ENCODE measurements around the gene FAM76B.

Gene FAM76B

DNA sequence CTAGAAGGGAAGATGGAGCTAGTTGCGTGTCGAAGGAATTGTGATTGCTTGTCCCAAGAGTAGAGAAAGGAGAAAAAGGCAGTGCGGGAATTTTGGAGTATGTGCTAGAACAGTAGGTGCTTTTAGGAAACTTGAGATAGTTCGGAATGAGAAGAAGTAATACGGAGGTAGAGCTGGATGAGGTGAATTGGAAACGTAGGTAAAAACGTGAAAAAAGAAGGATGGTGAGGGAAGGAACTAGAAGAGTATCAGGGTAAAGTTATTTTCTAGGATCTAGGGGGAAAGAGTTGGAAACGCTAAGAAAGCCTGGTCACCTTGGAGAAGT lies 2.1 kb upstream of the FAM76B start:
- DNase-seq: no peak

DNA sequence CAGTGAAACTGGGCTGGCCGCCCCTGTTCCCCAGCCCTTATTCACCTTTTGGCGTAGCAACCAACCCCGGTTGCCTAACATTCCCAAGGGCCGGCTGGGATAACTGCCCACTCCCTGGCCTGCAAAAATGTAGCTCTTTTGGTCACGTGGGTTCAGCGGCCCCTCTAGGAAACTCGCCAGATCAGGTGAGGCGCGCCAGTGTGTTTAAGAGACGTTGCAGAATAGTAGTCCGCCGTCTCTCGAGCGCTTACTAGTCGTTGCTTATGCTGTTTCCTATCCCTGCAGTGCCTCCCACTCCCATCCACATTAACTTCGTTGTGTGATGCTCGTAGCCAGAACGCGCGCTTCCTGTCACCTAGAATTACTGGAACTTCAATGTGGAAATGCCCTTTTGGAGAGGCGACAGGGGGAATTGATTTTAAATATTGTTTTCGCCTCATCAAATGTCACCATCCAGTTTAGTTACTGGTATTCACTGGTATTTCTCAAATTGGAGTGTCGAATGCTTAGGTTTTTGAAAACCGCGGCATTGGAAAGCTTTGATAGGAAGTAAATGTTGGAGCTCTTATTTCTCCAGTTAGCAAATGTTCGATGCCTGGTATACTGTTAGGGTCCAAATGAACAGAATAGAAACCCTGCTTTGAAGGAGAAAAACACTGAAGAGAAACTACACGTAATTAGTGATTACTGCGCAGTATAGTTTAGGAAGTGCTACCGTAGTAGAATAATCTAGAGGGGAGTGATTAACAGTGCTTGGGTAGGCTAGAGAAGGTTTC lies 1.5 kb upstream of the FAM76B start:
- peak; percentile 46 for DNase-seq

DNA sequence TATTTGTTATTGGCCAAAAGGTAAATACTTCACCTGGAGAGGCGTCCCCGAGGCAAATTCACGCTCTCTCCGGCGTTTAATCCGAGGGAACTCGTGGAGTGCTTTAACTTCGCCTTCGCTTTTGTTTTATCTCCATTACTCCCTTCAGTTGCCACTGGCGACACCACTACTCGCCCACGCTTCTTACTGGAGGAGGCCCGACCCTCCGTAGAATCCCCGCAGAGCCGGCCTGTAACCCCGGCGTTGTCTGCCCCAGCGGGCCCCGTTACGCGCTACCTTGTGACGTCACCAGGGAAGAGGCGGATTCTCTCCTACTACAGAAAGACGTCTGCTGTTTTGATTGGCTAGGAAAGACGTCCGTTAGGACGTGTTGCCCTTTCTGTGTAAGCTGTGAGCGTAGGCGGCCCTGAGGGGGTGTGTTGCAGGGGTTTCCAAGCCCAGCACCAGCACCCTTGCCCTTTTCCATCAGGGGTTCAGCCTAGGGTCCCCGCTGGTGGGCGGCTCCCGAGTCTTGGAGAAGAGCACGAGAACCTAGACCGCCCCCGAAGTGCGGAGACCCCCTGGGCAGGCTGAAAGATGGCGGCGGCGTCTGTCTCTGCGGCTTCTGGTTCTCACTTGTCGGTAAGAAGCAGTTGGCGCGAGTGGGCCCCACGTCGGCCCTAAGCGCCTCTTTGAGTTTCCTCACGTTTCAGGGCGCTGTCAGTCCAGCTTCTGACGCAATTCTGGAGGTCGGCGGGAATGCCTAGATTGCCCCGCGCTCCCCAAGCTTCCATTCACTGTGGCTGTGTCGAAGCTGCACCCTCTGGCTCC lies 746 bp upstream of the FAM76B start, which contains the start of gene CEP57:
TSS of gene CEP57 (plus strand) at position 376 of the 810 bp plus-strand sequence. CDS start at position 577, 201 bp downstream.
- peak; percentile 97 for DNase-seq

DNA sequence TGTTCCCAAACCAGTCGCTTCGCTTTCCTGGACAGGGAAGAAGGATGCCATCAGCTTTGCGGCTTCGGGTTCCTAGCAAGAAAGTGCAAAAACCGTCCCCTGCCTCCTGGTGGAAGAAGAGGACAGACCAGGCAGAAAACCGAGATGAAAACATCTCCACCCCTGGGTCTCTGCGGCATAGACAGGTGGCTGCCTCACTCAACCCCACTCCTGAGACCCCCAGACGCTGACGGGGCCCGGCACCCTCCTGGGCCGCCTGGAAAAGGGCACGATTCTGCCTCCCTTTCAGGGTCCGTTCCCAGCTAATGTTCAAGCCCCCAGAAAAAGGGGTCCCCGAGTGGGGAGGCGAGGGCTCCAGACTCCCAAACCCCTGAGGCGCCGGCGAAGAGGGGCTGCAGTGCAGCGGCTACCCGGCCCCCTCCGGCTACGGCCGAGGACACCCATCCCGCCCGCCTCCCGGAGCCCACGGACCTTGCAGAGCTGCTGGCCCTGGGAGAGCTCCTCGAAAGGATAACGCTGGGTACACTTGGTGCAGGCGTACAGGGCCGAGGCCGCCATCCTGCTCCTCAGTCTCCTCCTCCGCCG lies 569 bp downstream of the FAM76B start:
- DNase-seq: peak; percentile 51

DNA sequence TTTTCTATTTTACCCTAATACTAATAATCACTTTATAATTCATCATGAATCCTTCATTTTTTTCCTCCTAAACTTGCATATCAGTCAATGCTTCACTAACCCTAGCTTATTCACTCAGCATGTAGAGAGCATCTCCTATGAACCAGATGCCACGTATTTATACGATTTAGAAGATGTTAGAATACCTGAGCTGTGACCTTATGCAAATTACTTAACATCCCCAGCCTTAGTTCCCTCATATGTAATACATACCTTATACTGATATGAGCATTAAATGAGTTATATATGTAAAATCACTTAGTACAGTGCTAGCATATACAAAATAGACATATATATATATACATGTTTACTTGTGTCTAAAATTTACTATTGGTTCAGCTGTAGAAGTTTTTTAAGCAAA lies 9.0 kb downstream of the FAM76B start:
- DNase-seq: no peak

DNA sequence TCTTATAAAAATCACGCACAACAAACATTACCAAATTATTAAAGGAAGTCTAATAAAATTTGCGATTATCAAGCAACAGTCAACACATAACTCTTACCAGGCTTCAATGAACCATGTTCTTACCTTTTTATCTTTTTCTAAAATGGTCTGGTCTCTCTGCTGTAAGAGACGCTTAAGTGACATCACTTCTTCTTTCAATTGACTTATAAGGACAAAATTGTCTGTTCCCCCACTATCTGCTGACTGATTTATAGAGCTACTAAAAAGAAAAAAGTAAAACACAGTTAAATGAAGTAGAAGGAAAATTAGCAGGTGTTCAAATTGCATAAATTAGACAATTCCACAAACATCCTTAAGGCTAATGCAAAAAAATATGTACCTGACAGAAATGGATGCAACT lies 10.9 kb downstream of the FAM76B start:
- no peak for DNase-seq

DNA sequence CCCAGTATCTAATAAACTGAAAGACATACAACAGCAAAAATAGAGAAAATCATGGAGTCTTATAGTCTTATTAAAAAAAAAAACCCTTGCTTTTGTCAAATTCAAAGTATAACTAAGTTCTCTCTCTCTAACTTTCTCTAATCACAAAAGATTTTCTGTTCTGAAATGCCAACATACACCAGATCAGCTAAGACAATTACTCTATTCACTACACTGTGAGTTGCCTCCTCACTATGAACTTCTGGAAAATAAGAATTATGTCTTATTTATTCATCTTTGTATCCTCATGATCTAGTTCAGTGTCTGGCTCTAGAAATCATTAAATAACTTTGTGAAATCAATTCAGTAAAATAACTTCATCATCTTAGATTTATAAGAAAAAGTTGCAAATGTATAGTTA lies 12.7 kb downstream of the FAM76B start:
- DNase-seq: no peak

DNA sequence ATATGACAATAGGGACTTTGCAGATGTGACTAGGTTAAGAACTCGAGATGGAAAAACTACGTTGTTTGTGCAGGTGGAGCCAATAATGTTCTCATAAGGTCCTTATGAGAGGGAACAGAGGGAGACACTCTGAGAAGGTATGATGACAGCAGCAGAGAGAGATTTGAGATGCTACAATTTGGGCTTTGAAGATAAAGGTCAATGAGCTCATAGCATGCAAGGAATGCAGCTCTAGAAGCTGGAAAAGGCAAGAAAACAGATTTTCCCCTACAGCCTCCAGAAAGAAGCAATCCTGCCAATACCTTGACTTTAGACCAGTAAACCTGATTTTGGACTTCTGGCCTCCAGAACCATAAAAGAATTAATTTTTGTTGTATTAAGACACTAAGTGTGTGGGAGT lies 21.1 kb downstream of the FAM76B start:
- no peak for DNase-seq

DNA sequence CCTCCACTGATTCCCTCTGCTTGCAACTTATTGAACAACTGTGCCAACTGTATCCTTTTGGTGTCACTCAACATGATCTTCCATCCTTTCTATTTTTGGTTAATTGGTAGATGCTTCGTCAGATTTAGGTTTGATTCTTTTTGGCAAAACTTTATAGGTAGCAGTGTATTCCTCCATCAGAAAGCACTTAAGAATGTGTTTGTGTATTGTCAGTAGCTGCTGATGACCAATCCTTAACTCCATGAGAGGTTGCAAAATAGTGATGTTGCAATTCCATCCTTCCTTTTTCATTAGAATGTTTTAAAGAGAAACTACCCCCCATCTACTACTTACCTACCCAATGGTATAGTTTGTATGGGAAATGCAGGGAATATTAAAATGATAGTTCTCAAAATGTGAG lies 22.1 kb downstream of the FAM76B start:
- peak; percentile 75 for DNase-seq

DNA sequence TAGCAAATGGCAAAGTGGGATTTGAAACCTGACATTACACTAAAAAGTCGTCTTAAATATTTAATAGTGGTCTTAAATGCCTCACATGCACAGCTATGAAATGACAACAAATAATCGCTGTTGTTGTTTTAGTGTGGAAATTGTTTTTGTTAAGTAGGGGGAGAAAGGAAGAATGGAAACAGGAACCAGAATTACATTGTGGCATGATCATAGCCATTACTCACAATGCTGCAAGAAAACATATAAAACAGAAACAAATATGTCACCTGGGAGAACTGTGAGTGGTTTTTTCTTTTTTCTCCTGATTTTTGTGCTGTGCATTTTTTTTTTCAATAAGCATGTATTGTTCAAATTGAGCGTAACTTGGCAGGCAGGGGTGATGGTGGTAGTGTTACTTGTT lies 22.9 kb downstream of the FAM76B start:
- DNase-seq: no peak

DNA sequence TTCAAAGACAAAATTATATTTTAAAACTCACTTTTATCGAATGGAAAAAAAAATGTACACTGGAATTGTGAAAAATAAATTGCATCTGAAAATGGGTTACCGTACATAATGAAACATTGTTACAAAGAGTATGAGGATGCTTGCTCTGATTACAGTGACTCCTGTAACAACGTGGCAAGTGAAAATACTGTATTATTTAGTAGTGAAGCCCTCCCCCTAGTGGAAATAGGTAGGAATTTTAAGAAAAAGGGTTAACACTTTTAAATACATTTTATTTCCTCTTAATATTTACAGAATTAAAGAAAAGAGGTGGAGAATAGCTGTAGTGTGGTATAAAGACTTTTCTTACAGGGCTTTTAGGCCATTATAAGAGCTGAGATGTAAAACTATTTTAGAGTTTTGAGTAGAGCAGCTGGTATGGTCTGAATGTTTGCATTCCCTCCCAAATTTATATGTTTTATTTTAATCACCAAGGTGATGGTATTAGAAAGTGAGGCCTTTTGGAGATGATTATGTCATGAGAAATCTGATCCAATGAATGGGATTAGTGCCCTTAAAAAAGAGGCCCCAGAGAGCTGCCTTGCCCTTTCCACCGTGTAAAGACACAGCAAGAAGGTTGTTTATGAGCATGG lies 25.2 kb downstream of the FAM76B start:
- peak; percentile 60 for DNase-seq

DNA sequence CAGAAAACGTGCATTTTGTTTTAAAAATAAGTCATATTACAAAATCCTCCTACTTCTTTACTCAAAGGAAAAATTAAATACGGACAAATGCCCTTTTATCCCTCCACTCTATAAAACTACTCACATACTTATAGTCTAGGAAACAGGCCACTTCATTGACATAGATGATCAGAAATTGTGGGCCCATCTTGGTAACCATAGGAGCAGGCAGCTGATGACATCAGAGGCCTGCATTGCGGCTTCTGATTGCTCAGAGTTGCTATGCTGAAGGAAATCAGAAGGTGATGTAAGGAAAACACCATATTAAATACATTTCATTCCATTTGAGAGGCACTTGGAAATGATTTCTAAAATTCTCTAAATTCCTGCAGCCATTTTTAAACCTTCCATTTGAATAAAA lies 27.0 kb downstream of the FAM76B start:
- no peak for DNase-seq

DNA sequence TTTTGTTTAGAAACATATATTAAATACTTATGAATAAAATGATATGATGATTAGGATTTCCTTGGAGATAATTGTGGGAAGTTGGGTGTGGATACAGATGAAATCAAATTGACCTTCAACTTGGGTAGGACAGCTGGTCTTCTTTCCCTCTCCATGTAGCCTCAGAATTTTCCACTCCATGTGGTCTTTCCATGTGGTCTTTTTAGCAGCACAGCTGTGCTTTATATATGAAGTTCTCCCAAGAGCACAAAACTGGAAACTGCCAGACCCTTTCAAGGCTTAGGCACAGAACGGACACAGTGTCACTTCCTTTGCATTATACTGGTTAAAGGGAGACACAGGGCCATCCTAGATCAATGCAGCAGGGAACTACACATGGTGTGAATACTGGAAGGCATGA lies 28.6 kb downstream of the FAM76B start:
- DNase-seq: no peak

DNA sequence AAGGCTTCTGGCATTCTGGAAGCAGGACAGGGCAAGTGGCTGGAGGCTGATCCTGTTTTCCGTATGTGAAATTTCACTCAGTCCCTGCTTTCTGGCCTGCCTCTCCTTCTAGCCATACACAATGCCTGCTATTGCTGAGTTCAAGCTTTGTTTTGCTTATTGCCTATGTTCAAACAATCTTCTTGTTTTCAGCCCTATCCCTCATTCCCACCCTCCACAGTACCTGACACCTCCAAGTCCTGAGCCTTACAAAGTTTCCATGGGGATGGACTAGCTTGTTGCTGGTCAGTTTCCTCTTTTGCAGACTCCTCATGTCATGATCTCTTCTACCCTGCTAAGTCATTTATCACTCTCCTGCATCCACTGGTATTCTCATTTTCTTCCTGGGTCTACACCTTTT lies 38.1 kb downstream of the FAM76B start:
- no peak for DNase-seq

DNA sequence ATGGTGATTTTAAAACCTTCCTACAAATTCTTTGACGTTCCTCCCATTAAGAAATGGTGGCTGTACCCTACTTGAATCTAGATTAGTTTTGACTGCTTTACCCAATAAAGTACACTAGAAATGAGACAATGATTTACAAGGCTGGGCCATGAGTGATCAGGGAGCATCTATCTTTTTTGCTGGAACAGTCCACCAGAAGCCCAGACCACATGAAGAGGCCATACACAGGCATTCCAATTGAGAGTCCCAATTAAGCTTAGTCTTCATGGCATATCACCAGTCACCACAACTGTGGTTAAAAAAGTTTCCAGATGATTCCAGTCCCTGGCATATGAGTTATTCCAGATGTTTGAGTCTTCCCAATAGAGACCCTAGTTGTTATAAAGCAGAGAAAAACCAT lies 39.5 kb downstream of the FAM76B start:
- no peak for DNase-seq

DNA sequence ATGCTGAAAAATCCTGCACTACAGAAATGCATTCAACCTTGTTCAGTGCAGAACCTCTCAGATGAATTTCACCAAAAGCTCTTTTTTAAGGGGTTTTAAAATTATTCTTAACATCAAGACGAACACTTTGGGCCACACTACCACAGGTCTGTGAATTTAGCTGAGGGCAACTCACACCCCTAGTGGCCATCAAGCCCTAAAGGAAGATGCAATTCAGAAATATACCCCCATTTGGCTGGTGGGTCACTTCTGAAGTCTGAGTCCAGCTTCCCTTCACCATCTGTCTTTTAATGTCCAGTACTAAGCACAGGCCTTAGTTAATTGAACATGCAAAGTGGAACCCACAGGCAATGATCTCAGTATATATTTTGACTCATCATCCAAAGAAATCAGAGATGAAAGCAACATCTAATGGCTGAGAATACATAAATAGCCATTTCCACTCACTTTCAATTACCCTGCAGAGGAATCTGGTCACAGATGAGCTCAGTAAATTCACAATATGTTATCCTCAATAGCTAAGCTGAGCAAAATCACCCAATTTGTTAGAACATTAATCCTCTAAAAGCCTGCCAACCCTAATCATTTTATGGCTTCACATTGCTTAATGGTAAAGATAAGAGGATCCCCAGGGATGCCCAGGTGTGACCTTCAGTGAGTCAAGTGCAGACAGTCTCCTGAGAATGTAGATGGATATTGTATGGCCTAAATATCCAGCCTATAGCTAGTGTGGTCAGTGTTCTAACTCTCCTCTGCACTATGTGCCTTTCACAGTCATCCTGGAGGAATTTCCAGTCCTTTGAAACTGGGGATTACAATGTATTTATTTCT lies 50.3 kb downstream of the FAM76B start:
- peak; percentile 7 for DNase-seq

DNA sequence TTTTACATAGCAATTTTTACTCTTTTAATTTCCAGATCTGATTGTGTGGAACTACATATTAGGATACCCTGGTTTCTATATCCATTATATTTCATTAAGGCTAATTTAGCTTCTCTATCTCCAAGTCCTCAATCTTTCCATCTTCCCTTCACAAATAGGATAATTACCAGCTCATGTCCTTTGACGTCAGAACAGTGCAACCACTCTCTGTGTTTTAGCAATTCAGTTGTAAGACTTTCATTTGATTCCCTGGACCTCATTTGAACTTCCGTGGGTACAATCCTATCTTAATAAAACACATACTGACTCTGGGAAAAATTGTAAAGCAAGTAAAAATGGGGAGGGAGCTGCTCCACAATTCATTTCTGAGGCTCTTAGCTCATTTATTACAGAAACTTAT lies 52.8 kb downstream of the FAM76B start:
- DNase-seq: no peak

DNA sequence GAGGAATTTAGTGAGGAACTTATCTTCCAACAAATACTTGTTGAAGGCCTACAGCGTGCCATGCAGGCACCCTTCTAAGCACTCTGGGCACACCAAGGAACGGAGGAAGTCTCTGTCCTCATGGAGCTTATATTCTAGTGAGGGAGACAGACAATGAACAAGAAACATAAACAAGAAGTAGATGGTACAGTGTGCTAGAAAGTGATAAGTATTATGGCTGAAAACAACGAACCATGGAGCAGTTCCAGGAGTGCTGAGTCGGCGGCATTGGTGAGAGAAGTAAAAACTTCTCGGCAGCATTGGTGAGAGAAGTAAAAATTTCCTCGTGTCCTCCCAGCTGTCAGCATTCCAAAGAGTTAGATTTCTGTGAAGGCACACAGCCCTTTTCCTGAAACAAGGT lies 53.2 kb downstream of the FAM76B start:
- no peak for DNase-seq

DNA sequence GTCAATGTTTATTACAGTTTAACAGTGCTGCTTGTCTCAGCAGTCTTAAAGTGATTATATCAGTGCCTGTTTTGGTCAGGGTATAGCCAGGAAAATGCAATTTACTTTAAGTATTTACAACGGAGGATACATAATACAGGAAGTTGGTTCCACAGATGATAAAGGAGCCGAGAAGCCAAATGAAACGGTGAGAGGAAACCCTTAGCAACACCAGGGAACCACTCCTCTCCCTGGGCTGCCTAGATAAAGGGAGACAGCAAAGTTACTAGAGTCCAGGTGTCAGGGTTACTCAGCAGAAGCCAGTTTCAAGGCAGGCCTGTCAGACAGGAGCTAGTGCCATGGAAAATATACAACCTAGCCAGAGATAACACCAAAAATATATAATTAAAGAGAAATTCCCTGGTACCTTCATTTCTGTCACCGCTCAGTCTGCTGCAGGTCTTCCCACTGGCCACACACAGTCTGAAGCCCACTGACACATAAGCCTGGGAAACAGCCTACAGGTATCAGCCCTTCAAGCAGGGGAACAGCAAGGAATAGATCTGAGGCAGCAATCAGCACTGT lies 55.5 kb downstream of the FAM76B start:
- no peak for DNase-seq

DNA sequence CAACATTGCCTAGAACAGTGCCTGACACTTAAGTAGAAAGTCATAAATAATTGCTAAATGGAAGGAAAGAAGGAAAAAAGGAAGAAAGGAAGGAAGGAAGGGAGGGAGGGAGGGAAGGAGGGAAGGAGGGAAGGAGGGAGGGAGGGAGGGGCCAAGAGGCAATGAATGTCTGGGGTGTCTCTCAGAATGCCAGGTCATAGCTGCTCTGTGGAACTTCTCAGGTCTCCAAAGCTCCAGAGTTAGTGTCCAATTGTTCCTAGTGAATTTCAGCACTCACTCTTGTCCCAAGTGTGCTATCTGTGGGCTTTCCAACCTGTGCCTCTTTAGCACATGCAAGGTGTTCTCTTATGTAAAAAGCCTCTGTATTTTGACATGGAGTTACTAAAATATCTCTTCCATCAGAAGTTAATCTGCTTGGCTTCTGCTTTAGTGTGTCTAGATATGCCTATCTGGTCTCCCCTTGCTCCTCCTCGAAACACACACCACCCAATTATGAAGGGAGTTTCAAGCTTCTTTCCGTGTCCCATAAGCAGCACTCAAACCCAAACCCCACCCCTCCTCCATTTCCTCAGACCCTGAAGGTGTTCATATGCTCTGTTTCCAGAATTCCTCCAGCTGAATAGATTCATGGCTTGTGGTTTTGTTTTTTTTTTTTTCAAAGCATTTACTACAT lies 56.5 kb downstream of the FAM76B start:
- no peak for DNase-seq

DNA sequence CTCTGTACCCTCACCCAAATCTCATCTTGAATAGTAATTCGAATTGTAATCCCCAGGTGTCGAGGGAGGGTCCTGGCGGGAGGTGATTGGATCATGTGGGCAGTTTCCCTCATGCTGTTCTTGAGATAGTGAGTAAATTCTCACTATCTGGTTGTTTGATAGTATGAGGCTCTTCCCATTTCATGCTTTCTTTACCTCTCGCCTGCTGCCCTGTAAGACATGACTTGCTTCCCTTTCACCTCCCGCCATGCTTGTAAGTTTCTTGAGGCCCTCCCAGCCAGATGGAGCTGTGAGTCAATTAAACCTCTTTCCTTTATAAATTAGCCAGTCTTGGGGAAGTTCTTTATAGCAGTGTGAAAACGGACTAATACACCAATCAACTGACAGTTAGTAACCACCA lies 60.1 kb downstream of the FAM76B start:
- no peak for DNase-seq

DNA sequence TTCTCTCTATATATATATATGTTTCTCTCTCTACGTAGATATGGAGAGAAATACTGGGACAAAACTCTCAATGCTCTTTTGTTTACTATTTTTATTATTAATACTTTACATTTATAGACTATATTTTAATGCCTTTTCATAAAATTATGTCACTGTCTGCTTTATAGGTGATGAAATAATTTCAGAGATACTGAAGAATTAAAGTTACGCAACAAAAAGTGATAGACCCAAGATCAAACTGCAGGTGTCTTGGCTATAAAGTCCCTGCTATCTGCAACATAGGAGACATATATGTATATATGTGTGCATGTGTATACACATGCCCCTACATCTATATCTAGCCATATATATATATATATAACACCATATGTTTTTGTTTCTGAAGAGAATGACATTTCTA lies 60.8 kb downstream of the FAM76B start:
- DNase-seq: no peak
